NCI-H446 (cell line): ENCODE data around the gene PSAT1.
A peak's percentile ranks its signal among the peaks of the same experiment; 100 is the strongest.
"Not testable (repeated sequence)": the region's sequence is repeated elsewhere in the genome, so short reads cannot be mapped to it uniquely, and the experiment has no call there.

Source experiments
- DNase-seq, 2 experiments: peaks; one replicate each; lab custom pipeline; 2025; lab: John Stamatoyannopoulos, UW

The PSAT1 gene

DNA sequence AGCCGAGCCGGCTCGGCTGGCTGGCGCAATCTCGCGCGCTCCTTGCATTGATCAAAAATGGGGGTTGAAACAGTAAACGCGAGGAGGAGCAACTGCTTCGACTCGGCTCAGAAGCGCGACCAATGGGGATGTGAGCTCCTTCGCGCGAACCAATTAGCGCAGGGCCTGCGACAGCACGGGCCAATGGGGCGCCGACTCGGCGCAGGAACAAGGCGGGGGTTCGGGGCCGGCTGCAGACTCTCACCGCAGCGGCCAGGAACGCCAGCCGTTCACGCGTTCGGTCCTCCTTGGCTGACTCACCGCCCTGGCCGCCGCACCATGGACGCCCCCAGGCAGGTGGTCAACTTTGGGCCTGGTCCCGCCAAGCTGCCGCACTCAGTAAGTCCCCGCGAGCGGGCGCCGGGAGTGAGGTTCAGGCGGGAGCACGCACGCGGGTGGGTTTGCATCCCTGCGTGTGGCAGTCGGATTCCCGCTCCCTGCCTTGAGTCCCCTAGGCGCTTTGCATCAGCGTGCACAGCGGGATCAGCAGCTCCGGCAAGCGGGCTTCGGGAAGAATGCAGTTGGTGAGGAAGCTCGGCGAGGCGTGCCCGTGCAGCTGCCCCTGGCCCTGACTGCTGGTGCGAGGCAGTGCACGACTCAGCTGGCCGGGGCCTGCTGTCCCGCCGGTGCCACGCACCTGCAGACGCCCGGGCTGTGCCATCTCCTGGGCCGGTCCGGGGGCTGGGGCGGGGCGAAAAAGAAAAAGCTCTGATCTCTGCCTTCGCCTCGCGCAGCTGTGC lies at the start of gene PSAT1:
Gene PSAT1, plus strand, starts transcription at position 233 of the 779 bp plus-strand sequence. Its CDS starts 86 bp downstream, at position 319.
- peak; percentile 83 to 92 for DNase-seq

DNA sequence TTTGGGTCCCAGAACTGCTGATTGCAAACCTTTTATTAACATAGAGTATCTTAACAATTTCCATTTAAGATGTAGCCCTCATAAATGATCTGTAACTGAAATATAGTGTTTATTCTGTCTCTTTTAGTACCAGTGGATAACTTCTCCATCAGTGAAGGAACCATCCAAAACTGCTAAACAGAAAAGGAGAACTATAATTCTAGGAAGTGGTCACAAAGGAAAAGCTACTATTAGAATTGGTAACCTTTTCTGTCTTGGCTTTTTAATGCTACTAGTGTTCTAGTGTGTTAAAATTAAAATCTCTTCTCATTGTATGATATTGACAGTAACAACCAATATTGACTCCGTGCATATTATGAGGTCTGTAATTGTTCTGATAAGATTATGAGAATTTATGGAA lies 48.3 kb upstream of the PSAT1 start:
- no peak for DNase-seq

DNA sequence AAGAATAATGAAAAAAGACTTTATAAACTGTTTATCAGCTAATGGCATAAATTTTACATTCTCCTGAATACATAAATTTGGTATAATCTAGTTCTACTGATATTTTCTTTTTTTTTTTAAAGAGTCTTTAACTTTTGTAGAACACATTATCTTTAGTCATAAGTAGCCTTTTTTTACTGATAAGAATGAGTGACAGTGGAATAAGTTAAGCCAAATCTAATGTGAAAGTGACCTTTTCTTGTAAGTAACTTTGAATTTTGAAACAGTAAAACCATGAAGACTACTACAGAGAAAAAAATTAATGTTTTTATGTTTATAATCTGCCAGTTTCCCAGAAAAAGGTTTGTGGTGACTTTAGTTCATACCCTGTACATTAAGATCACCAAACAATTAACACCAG lies 47.4 kb upstream of the PSAT1 start:
- DNase-seq: no peak

DNA sequence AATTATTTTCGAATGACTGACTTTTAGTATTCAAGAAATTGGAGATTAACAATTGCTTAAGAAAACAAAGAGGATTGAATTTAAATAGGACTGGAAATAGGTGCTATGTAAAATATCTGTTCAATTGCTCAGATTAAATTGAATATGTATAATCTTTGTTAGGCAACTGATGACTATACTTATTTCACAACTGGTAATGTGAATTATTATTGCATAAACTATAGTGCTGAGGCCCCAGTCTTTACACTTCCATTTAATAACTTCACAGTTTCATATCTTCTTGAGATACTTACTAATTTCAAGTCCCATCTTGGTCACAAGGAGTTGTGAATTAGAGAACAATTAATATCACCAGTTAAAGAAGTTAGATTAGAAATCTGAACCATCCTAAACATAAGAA lies 44.3 kb upstream of the PSAT1 start:
- no peak for DNase-seq

DNA sequence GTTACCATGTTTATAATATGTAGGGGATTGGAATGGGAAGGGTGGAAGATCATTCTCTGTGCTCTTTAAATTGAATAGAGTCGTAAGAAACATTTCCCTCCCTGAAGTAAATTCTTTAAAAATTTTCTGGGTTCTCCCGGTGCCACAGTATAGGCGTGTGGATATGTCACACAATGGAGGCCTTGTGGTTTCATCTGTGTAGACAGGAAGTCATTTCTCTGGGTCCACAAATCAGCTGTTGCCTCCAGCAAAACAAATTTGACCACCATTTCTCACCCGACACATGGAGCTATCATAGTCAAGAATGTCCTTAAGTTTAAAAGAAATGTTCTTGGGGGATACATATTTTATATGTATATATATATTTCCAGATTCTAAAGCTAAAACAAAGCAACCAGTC lies 43.6 kb upstream of the PSAT1 start:
- no peak for DNase-seq

DNA sequence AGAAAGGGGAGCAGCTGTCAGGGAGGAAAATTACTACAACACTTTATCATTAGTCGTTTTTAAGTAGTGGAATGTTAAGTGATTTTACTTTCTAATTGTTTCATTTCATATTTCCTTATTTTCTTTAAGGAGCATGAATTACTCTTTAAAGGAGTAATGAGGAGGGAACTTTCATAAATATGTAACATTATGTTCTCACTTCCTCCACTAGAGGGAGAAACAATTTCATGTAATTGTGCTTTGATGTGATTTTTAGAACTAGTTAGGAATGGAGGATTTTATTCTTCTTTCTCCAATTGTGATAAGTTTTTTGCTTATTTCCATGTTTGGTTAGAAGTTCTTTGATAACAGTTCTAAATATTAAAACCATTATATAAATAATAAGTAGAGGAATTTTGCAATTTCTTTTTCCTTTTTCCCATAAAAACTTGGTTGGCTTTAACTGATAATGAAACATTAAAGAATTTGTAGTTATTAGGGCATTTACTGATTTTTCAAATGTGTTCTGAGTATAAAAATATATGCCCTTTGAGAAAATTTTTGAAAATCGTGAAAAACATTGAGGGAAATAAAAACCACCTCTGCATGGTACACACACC lies 35.4 kb upstream of the PSAT1 start:
- DNase-seq: peak in 1 of 2 experiments; percentile 22

DNA sequence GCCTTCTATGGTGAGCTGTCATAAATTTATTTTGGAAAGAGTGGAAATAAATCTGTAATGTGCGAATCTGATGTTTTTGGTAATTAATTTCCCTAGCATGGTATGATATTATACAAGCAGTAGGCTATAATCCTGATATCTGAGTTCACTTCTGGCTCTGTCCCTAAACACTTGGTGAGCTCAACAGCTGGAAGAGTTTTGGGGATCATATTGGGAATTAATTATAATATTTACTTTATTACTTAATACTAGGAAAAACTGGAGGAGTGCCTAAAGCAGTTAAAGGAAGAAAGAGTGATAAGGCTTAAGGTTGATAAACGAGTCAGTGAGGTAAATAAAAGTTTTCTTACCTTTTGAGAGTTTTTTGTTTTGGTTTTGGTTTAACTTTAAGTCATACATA lies 34.3 kb upstream of the PSAT1 start:
- DNase-seq: no peak

DNA sequence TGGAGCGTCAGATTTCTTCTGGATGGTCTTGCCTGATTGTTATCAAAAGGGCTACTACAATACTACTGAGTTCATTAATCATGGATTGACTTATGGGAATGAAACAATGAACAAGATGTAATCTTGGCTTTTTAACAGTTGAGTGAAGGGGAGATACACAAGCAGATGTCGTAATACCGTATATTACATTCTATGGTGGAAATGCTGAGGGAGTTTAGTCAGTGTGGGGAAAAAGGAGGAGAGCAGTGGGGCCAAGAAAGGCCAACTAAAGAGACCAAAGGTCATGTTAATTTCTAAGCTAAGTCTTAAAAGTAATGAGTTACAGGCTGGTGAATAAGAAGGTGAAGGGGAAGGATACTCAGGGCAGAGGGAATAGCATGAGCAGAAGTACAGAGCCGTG lies 29.0 kb upstream of the PSAT1 start:
- no peak for DNase-seq

DNA sequence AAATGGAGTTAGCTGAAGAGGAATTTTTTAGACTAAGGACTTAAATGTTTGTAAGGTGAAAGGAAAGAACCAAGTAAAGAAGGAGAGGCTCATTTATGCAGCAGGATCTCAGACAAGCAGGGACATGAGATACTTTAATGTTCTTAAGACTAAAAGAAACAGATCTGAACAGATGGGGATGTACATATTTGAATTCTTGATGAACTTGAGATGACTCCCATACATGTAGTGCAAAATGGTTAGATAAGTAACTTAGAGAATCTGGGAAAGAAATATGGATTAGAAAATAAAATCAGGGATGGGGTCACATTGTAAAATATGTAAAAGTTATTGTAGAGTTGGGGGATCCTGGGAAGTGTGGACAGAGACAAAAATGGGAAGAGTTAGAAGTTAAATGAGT lies 27.1 kb upstream of the PSAT1 start:
- no peak for DNase-seq

DNA sequence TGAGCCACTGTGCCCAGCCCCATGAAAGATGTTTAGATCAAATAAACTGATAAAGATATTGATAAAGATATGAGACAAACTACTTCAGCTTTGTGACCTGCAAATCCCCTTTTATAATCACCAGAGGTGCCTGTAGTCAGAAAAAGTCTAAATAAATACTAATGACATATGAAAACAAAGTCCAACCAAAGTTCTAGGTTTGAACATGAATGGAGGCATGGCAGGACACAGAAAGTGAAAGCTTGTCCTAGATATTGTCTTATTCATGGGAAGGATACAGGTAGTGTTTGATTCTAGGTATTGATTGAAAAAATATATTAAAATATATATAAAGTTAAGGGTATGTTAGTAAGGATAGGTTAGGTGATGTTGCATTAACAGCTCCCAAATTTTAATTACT lies 24.6 kb upstream of the PSAT1 start:
- DNase-seq: no peak

DNA sequence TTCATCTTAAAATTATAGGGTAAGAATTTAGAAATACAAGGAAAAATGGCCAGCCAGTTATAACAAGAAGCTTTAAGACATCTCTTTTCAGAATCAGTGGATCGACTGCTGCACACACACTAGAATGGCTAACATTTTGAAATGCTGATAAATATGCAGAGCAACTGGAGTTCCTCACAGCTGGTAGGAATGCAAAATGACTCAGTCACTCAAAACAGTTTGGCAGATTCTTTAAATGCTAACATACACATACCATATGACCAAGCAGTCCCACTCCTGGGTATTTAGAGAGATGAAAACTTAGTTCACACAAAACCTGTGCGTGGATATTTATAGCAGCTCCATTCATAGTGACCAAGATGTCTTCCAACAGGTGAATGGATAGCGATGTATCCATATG lies 23.2 kb upstream of the PSAT1 start:
- no peak for DNase-seq

DNA sequence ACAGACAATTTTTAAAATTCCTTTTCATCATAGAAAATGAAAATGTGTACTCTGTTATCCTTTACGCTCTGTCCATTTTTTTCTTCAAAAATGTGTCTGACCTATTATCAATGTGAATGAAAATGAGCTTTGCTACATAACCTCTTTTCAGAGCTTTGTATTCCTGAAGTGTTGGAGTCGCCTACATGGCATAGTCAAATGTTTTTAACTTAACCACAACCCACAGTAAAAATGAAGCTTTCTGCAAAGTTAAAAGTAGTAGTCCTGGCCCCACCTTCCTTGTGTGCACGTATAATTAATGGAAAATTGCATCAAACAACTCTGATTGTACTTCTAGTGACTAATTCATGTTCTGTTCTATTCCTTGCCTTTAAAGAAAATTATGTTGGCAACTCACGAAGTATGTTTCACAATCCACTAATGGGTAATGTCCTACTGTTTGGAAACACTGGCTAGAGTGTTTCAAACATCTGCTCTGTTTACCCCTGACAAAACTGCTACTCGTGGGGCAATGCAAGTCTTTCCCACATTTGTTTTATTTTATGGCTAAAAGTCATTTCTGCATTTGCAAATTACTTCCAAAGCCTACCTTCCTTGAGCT lies 18.6 kb upstream of the PSAT1 start:
- no peak for DNase-seq

DNA sequence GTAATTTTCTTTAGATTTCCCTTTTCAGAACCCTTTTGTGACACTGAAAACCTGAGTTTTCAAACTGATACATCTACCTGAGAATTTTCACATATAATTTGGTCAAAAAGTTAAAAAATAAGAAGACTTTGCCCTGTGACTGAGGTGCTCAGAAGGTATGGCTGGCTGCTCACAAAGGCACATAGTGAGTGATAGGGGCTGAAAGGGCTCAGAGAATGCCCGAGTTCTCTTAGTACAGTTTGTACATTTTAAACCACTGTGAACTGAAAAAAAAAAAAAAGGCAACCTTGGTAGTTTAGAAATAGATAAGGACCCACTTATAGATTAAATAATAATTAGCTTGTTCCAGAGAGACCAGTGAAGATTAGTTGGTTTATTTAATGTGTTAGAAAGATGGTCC lies 18.1 kb upstream of the PSAT1 start:
- DNase-seq: no peak

DNA sequence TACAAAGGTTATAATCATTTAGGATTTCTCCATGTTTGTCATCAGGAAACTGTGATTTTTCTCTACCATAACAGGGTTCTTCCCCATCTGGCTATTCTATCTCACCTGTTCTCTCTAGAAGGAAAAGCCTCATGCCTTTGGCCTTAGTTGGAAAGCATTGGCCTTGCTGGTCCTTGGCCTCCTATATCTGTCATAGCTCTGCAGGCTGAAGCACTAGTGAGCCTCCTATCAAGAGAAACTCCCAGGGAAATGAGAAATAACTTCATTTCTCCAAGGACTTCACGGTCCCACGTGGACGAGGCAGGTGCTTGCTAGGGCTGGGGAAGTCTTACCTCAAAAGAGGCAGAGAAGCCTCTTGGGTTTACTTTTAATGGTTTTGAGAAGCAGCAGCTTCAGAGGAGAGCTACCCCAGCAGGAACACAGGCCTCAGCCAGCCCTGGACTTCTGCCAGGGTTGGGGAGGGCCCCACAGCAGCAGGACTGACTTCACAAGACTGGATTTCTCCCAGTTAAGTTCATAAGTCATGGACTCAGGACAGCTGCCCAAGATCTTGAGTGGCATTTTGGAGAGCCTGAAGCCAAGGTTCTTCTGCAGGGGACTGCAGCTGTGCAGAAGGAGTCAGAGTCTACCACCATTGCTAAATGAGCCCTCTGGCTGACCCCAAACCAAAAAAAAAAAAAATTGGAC lies 15.8 kb upstream of the PSAT1 start:
- DNase-seq: peak; percentile 15 to 67

DNA sequence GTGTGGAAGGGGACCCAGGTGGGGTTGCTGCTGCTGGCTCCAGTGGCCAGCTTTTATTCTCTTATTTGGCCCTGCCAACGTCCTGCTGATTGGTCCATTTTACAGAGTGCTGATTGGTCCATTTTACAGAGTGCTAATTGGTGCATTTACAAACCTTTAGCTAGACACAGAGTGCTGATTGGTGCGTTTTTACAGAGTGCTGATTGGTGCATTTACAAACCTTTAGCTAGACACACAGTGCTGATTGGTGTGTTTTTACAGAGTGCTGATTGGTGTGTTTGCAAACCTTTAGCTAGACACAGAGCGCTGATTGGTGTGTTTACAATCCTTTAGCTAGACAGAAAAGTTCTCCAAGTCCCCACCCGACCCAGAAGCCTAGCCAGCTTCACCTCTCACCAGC lies 12.7 kb upstream of the PSAT1 start:
- DNase-seq: not testable (repeated sequence)

DNA sequence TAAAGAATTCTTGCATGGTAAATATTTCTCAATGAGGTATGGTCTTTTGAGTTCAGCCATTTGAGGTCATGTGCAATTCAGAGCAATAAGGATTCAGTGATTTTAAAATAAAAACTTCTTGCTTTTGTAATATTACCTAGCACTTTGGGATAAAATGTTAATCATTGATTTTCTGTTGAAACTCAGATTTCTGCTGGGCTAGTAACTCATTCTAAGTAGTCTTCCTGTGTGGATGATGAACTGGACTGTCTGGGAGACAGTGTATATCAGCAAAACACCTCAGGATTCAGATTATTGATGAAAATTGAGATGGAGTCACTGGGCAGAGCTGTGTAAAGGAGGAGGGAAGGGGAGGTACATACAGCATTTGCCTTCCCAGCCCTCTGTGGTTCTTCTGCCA lies 10.8 kb upstream of the PSAT1 start:
- DNase-seq: no peak

DNA sequence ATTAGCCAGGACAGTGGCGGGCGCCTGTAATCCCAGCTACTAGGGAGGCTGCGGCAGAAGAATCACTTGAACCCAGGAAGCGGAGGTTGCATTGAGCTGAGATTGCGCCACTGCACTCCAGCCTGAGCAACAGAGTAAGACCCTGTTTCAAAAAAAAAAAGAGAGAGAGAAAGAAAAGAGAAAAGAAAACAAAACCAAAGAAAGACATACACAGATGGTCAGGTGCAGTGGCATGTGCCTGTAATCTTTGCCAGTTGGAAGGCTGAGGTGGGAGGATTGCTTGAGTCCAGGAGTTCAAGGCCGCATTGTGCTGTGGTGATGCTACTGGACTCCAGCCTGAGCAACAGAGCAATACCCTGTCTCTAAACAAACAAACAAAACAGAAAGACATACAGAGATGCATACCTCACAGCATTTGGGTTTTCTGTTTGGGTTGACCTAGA lies 10.0 kb upstream of the PSAT1 start:
- no peak for DNase-seq

DNA sequence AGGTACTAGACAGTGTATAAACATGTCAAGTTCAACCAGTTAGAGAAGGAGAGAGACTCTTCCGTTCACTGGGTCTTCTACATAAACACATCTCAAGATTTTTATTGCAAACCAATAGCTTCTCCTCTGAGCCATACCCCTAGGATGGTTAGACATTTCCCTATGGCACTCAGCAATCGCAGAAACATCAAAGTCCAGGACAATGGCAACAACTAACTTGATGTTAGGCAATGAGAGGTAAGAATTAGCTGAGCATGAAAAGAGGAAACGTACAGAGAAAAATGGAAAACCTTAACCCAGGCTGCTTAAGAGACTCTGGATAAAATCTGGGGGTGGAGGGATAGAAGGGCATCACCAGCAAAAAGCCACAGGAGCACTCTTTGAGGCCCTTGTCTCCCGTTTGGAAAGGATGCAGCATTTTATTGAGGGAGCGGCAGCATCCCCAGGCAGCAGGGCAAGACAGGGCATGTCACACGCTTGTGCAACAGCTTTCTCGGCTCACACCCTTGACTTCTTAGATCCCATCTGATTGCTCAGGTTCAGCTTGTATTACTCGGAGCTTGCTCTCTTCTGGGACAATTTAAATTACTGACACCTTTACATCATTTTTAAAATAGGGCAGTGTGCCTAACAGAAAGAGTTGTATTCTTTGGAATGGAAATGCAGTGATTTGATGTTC lies 8.6 kb upstream of the PSAT1 start:
- DNase-seq: no peak

DNA sequence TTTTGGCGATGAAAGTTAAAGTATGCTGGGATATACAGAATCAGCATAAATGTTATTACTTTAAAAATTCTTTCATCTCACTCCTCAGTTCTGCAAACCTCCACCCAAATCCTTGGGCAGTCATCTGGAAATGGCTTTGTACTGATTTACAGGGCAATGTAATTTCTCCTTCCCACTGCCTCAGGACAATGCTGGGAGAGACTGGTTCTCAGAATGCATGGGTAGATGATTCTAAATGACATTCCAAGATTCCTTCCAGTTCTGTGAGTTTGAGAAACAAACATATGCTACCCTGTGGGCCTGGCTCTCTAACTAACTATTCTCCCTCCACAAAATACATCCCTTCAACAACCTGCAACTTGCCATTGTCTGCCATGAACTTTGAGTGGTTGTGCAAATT lies 7.5 kb upstream of the PSAT1 start:
- DNase-seq: no peak

DNA sequence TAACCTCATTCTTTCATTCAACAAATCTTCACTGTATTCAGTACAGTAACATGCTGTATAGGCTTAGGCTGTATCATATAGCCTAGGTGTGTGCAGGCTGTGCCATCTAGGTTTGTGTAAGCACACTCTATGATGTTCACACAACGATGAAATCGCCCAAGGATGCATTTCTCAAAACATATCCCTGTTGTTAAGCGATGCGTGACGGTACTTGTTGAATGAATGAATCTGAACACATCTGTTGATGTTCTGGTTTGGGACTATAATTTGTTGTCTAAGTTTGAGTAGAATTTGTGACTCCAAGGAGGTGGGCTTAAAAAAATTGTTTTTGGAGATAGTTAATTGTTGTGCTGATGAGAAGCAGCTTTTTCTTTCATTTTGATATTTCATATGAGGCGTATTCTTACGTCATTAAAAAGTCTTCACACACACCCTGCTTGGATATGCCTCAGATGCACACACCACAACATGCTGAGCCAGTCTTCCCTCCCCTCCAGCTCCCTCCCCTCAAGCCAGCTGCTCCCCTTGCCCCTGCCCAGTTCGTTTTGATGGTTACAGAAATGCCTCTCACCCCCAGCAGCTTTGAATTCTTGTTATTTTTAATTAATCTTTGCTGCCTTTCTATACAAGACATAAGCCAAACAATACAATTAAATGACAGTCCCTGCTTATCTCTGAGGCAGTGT lies 5.5 kb upstream of the PSAT1 start:
- DNase-seq: peak in 1 of 2 experiments; percentile 1

DNA sequence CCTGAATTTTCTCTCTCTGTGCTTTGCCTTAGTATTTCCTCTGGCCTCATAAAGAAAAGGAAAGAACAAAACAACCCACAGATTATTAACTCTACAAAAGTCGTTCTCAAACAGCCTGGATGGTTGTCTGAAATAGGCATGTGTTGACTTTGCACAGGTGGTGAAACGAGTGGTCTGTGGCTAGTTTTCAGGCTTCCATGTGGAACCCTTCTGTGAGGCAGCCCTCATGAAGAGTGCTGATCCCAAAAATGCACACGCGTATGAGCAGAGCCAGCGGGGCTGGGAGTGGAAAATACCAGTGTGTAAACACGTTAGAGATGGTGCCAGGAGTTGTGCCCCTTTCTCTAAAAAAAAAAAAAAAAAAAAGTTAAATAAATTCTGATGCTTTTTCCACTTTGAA lies 4.9 kb upstream of the PSAT1 start:
- no peak for DNase-seq
